ENCODE data around the gene PRADC1.

Gene PRADC1

DNA sequence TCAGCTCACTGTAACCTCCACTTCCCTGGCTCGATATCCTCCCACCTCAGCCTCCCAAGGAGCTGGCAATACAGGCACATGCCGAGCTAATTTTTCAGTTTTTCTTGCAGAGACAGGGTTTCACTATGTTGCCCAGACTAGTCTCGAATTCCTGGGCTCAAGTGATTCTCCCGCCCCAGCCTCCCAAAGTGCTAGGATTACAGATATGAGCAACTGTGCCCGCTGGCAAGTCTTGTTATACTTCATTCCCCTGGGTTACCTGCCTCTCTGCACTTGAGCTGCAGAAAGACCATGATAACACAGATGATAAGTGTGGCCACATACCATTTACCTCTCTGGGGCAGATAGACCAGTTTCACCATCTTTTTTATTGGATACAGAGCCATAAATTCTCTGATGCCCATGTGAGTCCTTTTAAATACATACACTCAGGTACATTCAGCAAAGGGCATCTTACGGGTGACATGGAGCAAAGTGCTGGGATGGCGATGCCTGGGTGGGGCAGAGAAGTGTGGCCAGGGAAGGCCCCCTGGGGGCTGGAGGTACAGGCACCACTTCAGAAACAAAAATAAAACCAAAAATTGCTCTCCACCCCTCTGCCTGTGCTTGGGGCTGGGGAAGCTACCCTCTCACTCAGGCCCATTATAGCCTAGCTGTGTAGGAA lies 21.4 kb upstream of the PRADC1 start:
- H3K4me3 ChIP-seq (ENCODE audit: low read depth, low read length): no peak overlapping the region

DNA sequence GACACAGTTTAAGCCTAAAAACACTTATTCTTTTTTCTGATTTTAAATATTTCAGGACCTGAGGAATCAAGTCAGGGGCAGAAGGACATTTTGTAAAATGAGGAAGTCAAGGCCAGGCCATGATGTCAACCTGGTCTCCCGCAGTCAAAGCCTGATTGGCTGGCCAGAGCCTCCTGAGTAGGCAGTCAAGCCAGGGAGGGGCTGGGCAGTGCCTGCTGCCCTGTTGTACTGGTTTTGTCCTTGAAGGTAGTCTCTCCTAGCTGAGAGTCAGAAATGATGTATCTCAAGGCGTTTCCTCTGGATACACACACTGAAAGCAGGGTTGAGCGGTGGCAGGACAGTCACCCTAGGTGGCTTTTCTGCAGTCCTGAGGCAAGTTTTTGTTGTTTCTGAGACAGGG lies 20.9 kb upstream of the PRADC1 start:
- H3K4me3 ChIP-seq (ENCODE audit: low read depth, low read length): no peak overlapping the region
- TF ChIP-seq, protein P1, sequence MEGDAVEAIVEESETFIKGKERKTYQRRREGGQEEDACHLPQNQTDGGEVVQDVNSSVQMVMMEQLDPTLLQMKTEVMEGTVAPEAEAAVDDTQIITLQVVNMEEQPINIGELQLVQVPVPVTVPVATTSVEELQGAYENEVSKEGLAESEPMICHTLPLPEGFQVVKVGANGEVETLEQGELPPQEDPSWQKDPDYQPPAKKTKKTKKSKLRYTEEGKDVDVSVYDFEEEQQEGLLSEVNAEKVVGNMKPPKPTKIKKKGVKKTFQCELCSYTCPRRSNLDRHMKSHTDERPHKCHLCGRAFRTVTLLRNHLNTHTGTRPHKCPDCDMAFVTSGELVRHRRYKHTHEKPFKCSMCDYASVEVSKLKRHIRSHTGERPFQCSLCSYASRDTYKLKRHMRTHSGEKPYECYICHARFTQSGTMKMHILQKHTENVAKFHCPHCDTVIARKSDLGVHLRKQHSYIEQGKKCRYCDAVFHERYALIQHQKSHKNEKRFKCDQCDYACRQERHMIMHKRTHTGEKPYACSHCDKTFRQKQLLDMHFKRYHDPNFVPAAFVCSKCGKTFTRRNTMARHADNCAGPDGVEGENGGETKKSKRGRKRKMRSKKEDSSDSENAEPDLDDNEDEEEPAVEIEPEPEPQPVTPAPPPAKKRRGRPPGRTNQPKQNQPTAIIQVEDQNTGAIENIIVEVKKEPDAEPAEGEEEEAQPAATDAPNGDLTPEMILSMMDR (IDR thresholded peaks at IDR 0.05; ENCODE audit: borderline replicate concordance, insufficient read depth, low read depth, low read length): no peak

More for the DNA sequence above, 21.4 kb upstream of the PRADC1 start:
- TF ChIP-seq, protein P1 (IDR thresholded peaks at IDR 0.05; ENCODE audit: borderline replicate concordance, insufficient read depth, low read depth, low read length): no peak

DNA sequence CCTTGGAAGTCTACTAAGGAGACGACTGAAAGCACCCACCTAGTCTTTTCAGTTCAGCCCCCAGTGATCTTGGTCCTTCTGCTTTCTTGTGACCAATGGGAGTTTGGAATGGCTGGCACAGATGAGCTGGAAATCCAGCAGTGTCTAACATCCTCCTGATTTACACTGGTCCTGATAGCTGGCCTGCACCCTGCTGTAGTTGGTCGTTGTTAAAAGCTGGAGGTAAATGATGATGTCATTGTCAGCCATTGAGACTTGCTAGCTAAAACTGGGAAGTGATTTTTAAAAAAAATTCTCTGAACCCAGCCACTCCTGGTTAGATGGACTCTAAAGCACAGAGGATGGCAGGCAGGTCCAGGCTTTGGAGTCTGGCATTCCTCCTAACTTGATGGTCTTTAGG lies 20.4 kb upstream of the PRADC1 start:
- TF ChIP-seq, protein P1 (IDR thresholded peaks at IDR 0.05; ENCODE audit: borderline replicate concordance, insufficient read depth, low read depth, low read length): no peak
- H3K4me3 ChIP-seq (ENCODE audit: low read depth, low read length): no peak overlapping the region

DNA sequence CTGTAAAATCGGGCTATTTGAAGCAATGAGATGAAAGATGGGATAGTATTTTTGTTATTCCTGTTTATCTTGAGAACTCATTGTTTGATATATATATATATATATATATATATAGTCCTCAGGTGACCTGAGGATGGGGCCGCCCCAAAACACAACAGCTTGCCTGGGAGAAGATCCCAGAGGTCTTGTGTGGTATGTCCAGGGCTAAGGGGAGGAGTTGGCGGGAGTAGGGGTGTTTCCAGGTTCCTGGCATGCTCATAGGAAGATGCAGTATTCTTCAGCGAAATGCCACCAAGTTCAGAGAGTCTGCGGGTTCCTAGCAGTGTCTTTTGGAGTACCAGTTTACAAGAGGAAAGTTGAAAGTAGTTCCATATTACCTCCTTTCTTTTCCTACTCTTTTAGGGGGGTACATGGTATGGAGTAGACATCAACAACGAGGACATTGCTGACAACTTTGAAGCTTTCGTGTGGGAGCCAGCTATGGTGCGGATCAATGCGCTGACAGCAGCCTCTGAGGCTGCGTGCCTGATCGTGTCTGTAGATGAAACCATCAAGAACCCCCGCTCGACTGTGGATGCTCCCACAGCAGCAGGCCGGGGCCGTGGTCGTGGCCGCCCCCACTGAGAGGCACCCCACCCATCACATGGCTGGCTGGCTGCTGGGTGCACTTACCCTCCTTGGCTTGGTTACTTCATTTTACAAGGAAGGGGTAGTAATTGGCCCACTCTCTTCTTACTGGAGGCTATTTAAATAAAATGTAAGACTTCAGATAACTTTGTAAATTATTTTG lies 19.4 kb upstream of the PRADC1 start:
- H3K4me3 ChIP-seq (ENCODE audit: low read depth, low read length): no peak overlapping the region
- TF ChIP-seq, protein P1 (IDR thresholded peaks at IDR 0.05; ENCODE audit: borderline replicate concordance, insufficient read depth, low read depth, low read length): no peak

DNA sequence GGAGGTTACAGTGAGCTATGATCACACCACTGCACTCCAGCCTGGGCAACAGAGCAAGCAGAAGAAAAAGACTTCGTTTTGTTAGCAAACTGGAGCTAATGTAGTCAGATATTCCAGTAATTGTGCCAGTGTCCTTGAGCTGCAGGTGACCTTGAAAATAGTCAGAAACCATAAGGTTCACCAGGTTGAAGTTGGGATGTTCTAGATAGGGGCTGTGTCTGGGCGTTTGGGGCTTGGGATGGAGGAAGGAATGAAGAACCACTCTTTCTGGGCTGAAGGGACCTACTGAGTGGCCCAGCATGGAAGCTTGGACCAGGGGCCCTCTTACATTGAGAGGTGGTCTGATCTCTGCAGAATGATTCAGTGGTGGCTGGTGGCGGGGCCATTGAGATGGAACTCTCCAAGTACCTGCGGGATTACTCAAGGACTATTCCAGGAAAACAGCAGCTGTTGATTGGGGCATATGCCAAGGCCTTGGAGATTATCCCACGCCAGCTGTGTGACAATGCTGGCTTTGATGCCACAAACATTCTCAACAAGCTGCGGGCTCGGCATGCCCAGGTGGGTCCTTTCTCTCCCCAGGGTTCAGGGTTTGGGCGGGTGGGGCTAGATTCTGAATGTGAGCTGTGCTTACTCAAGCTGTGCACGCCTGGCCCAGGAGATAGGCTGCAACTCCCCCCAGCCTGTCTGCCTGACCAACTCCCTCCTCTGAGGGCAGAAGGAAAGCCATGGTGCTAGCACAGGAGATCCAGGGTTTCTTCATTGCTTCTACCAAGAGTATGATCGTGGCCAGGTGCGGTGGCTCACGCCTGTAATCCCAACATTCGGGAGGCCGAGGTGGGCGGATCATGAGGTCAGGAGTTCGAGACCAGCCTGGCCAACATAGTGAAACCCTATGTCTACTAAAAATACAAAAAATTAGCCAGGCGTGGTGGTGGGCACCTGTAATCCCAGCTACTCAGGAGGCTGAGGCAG lies 18.1 kb upstream of the PRADC1 start:
- TF ChIP-seq, protein P1 (IDR thresholded peaks at IDR 0.05; ENCODE audit: borderline replicate concordance, insufficient read depth, low read depth, low read length): no peak
- no peak overlapping the region for H3K4me3 ChIP-seq (ENCODE audit: low read depth, low read length)

DNA sequence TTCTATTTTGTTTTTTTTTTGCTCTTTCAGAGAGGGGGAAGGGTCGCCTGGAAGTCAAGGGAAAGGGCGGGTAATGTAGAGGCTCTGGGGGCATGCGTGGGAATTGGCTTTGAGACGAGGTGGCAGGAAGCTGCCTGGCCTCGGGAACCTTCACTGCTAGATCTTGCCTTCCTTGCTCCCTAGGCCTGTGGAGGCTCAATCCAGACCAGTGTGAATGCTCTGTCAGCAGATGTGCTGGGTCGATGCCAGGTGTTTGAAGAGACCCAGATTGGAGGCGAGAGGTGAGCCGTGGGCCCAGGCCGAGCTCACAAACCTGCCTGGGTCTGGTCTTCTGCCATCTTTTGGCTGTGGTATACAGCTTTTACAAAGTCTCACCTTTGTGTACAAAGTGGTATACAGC lies 16.6 kb upstream of the PRADC1 start:
- TF ChIP-seq, protein P1 (IDR thresholded peaks at IDR 0.05; ENCODE audit: borderline replicate concordance, insufficient read depth, low read depth, low read length): no peak
- H3K4me3 ChIP-seq (ENCODE audit: low read depth, low read length): no peak overlapping the region

Measured in GM12875 (cell line).